Activated B cell treated with CpG ODN at 0.5 μM for 24 hours (primary cell): ENCODE data around the gene MKX. TPM values are rescaled to one million over a fixed set of nuclear protein-coding genes. Genes with fewer than 3 reads are reported as not detected.
"Not testable (repeated sequence)": the region's sequence is repeated elsewhere in the genome, so short reads cannot be mapped to it uniquely, and the experiment has no call there.

Experiments
- ATAC-seq: fragments of 200-7000 bp; cut with Tn5 transposase; one replicate; pipeline ENCODE4 v1.10.0; 2021; ENCODE audit warnings: low read depth, mild to moderate bottlenecking, moderate library complexity
- CTCF ChIA-PET: fragments of 350-600 bp; sonication (Branson Sonifier 250); formaldehyde crosslinking; loops from one replicate; lab custom pipeline; 2021; ENCODE audit warnings: antibody characterized with exemption; lab: Charles Lee
- POLR2A ChIA-PET: fragments of 350-600 bp; sonication (Branson Sonifier 250); formaldehyde crosslinking; loops from one replicate; lab custom pipeline; 2021; ENCODE audit warnings: antibody characterized with exemption; lab: Charles Lee
- DNase-seq: peaks from one replicate; pipeline ENCODE4 v3.0.0; 2022
- H3K27ac Mint-ChIP-seq: one replicate; pipeline ENCODE4 v1.8.0; 2020; ENCODE audit warnings: mixed read lengths
- H3K27me3 Mint-ChIP-seq: one replicate; pipeline ENCODE4 v1.8.0; 2021; ENCODE audit warnings: mixed read lengths
- H3K36me3 Mint-ChIP-seq: one replicate; pipeline ENCODE4 v1.8.0; 2021; ENCODE audit warnings: low read depth, mixed read lengths
- H3K4me1 Mint-ChIP-seq: one replicate; pipeline ENCODE4 v1.8.0; 2021; ENCODE audit warnings: mixed read lengths
- H3K4me3 Mint-ChIP-seq: one replicate; pipeline ENCODE4 v1.8.0; 2020; ENCODE audit warnings: mild to moderate bottlenecking, mixed read lengths
- H3K9me3 Mint-ChIP-seq: one replicate; pipeline ENCODE4 v1.8.0; 2020; ENCODE audit warnings: mixed read lengths
- intact Hi-C: fragments of 100-400 bp; cut with micrococcal nuclease; formaldehyde crosslinking; loops from one replicate; pipeline ENCODE4 v1.15.1; 2024
- total RNA-seq: library from RNA; stranded (reverse); gene quantifications from 2 replicates; pipeline ENCODE4 v1.2.3, GENCODE V29; 2022
- TF ChIP-seq, protein P1 (sequence below): fragments of 200-600 bp; IDR thresholded peaks from one replicate; pipeline ENCODE4 v1.8.0; 2022; ENCODE audit warnings: antibody characterized with exemption, mild to moderate bottlenecking

Gene MKX
- total RNA-seq, 1 donor from 2014 or later, result not detected

- H3K4me1 Mint-ChIP-seq, result no peaks in the 10 kb centered on the region
- no peak overlapping the region for H3K27ac Mint-ChIP-seq
- ChIA-PET CTCF (no interaction called here), POLR2A (no interaction called here)
- H3K36me3 Mint-ChIP-seq, result no peaks in the 10 kb centered on the region
- ATAC-seq (no peak), DNase-seq (no peak)
- H3K27me3 Mint-ChIP-seq, result peaks cover 18% of the 10 kb centered on the region
- peaks cover 3% of the 10 kb centered on the region for H3K9me3 Mint-ChIP-seq
- intact Hi-C loops, result no loop called here
- TF ChIP-seq, protein P1, sequence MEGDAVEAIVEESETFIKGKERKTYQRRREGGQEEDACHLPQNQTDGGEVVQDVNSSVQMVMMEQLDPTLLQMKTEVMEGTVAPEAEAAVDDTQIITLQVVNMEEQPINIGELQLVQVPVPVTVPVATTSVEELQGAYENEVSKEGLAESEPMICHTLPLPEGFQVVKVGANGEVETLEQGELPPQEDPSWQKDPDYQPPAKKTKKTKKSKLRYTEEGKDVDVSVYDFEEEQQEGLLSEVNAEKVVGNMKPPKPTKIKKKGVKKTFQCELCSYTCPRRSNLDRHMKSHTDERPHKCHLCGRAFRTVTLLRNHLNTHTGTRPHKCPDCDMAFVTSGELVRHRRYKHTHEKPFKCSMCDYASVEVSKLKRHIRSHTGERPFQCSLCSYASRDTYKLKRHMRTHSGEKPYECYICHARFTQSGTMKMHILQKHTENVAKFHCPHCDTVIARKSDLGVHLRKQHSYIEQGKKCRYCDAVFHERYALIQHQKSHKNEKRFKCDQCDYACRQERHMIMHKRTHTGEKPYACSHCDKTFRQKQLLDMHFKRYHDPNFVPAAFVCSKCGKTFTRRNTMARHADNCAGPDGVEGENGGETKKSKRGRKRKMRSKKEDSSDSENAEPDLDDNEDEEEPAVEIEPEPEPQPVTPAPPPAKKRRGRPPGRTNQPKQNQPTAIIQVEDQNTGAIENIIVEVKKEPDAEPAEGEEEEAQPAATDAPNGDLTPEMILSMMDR, result no peak
- no peak overlapping the region for H3K4me3 Mint-ChIP-seq
Measured at GRCh38 chr10:27687743-27688142, 57.9 kb downstream of the MKX start.

DNA sequence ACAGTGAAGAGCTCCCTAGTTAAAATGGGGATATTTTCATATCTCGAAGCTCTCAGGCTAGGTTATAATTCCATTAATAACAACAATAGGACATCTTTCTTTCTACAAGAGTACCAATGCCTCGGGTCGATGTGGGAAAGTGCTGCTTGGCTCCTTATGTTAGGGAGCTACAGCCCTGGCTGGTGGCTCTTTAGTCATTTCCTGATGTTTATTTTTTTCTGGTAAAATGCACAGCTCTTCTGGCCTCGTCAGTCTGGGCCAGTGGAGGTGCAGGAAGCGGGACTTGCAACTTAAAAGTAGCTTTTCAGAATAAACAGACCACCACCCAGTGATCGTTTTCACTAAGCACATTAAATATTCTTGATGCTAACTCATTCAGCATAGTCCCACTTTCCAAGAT, 58.3 kb downstream of the MKX start:
- ChIA-PET CTCF (no interaction called here), POLR2A (no interaction called here)
- Mint-ChIP-seq H3K36me3 (no peaks in the 10 kb centered on the region), H3K27me3 (peaks cover 18% of the 10 kb centered on the region), H3K4me1 (no peaks in the 10 kb centered on the region), H3K4me3 (no peak overlapping the region), H3K9me3 (peaks cover 3% of the 10 kb centered on the region), H3K27ac (no peak overlapping the region)
- DNase-seq (no peak), ATAC-seq (no peak)
- intact Hi-C loops, result no loop called here
- TF ChIP-seq, protein P1, result no peak

DNA sequence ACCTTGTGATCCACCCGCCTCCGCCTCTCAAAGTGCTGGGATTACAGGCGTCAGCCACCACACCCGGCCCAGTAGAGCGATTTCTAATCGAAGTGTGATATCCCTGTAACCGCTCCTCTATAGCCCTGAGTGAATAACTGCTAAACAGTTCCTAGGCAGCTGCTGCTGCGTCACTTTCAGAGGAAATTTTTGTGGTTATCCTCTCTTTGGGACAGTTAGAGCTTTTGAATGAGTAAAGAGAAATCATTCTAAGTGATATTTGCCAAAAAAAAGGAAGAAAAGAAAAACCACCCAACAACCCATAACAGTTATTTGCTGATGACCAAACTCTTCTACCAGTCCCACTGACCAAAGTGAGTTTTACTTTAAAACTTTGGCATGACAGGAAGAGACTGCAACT, 59.9 kb downstream of the MKX start:
- ATAC-seq, result no peak
- Mint-ChIP-seq H3K4me1 (no peaks in the 10 kb centered on the region), H3K27me3 (peaks cover 18% of the 10 kb centered on the region), H3K36me3 (no peaks in the 10 kb centered on the region), H3K27ac (no peak overlapping the region), H3K4me3 (no peak overlapping the region), H3K9me3 (peaks cover 3% of the 10 kb centered on the region)
- ChIA-PET POLR2A (no interaction called here), CTCF (no interaction called here)
- intact Hi-C loops, result no loop called here
- TF ChIP-seq, protein P1, result no peak
- no peak for DNase-seq

DNA sequence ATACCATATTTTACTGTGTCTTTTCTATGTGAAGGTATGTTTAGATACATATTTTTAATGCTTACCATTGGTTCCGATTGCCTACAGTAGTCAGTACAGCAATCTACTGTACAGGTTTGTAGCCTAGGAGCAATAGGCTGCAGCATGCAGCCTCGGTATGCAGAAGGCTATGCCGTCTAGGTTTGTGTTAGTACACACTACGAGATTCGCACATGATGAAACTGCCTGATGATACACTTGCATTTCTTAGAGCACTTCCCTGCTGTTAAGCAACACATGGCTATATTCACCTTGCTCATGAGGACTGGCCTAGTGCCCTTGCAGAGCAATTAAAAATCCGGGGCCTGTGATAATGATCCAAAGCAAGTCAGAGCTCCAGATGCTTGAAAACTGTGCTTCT, 62.4 kb downstream of the MKX start:
- DNase-seq, result no peak
- H3K36me3 Mint-ChIP-seq, result no peaks in the 10 kb centered on the region
- H3K9me3 Mint-ChIP-seq, result no peaks in the 10 kb centered on the region
- H3K27ac Mint-ChIP-seq, result no peak overlapping the region
- no peak for ATAC-seq
- H3K4me1 Mint-ChIP-seq, result no peaks in the 10 kb centered on the region
- intact Hi-C loops, result no loop called here
- ChIA-PET CTCF (no interaction called here), POLR2A (no interaction called here)
- H3K4me3 Mint-ChIP-seq, result no peak overlapping the region
- H3K27me3 Mint-ChIP-seq, result peaks cover 6% of the 10 kb centered on the region
- TF ChIP-seq, protein P1, result no peak

GRCh38 chr10:27681795-27682194, 63.8 kb downstream of the MKX start:
- intact Hi-C loops, DNase-seq, H3K27me3 Mint-ChIP-seq, H3K27ac Mint-ChIP-seq, ATAC-seq, H3K4me1 Mint-ChIP-seq, H3K9me3 Mint-ChIP-seq, H3K4me3 Mint-ChIP-seq, CTCF ChIA-PET, H3K36me3 Mint-ChIP-seq: not testable (repeated sequence)
- POLR2A ChIA-PET, result interaction anchor here (0.6 kb wide), 1 partner anchor 26 kb away, joined by 5 read pairs; no protein-coding TSS in a partner anchor
